Lower leg skin (tissue), 4 donors: ENCODE results near the gene DSG1. TPM values are rescaled to one million over a fixed set of nuclear protein-coding genes. Genes with fewer than 3 reads are reported as not detected.
"Not testable (repeated sequence)": the region's sequence is repeated elsewhere in the genome, so short reads cannot be mapped to it uniquely, and the experiment has no call there.

Experiments used
- DNase-seq, 2 donors: peaks; one replicate each; pipeline ENCODE4 v3.0.0-alpha.2; 2019; ENCODE audit warnings: low spot score in 2 of 2
- H3K4me3 ChIP-seq: fragments of 200-600 bp; sonication (generic); 2 replicates; pipeline ENCODE4 v1.5.1; 2017; ENCODE audit warnings: mild to moderate bottlenecking, low read depth; ENCODE audit not compliant: poor library complexity, severe bottlenecking
- POLR2A ChIP-seq, 2 donors: fragments of 450-650 bp; IDR thresholded peaks; one replicate each; pipeline ENCODE4 v1.6.1; 2016 to 2017; ENCODE audit warnings: antibody characterized with exemption in 2 of 2, mild to moderate bottlenecking in 1 of 2, moderate library complexity in 1 of 2
- WGBS, 2 donors: methylation state at CpG; one replicate each; pipeline ENCODE4 v1.1.5; 2018; 5-methylcytosine and 5-hydroxymethylcytosine counted together
- intact Hi-C: fragments of 100-400 bp; cut with DNase I; formaldehyde crosslinking; loops from one replicate; pipeline ENCODE4 v1.15.0; 2023; ENCODE audit warnings: low total_unique reads
- total RNA-seq, 4 donors: library from RNA; depleted of rRNA; stranded (reverse); fragments of >200 nt; gene quantifications; one replicate each; pipeline ENCODE4 v1.1.0, GENCODE V29; 2016
- TF ChIP-seq, protein P1 (sequence below), 3 donors: fragments of 450-650 bp; IDR thresholded peaks; one replicate each; pipeline ENCODE4 v1.5.1; 2016; ENCODE audit warnings: antibody characterized with exemption in 3 of 3, mild to moderate bottlenecking in 3 of 3, moderate library complexity in 2 of 3

Gene DSG1
- total RNA-seq, 4 donors from 2014 or later, result 1,512 to 1,963 (median 1,775) TPM

DNA sequence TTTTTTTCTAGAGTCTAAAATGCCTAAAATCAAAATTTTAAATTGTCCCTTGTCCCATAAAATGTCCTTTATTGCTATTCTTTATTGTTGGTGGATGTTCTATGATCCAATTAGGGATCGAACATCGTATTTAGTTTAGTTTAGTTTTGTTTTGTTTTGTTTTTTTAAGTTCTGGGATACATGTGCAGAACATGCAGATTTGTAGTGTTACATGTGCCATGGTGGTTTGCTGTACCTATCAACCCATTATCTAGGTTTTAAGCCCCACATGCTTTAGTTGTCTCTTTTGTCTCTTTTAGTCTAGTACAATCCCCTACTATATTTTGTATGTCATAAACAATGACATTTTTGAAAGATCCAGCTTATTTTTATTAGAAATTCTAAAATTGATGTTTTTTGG, 8.8 kb upstream of the DSG1 start:
- WGBS, 2 donors, result 89 to 98% methylated on average over 2 of the region's 2 CpGs
- TF ChIP-seq, protein P1, sequence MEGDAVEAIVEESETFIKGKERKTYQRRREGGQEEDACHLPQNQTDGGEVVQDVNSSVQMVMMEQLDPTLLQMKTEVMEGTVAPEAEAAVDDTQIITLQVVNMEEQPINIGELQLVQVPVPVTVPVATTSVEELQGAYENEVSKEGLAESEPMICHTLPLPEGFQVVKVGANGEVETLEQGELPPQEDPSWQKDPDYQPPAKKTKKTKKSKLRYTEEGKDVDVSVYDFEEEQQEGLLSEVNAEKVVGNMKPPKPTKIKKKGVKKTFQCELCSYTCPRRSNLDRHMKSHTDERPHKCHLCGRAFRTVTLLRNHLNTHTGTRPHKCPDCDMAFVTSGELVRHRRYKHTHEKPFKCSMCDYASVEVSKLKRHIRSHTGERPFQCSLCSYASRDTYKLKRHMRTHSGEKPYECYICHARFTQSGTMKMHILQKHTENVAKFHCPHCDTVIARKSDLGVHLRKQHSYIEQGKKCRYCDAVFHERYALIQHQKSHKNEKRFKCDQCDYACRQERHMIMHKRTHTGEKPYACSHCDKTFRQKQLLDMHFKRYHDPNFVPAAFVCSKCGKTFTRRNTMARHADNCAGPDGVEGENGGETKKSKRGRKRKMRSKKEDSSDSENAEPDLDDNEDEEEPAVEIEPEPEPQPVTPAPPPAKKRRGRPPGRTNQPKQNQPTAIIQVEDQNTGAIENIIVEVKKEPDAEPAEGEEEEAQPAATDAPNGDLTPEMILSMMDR (IDR thresholded peaks at IDR 0.05), result no peak
- TF ChIP-seq POLR2A (IDR thresholded peaks at IDR 0.05), result no peak
- no peak for DNase-seq
- intact Hi-C loops, result no loop called here
- no peak overlapping the region for H3K4me3 ChIP-seq

DNA sequence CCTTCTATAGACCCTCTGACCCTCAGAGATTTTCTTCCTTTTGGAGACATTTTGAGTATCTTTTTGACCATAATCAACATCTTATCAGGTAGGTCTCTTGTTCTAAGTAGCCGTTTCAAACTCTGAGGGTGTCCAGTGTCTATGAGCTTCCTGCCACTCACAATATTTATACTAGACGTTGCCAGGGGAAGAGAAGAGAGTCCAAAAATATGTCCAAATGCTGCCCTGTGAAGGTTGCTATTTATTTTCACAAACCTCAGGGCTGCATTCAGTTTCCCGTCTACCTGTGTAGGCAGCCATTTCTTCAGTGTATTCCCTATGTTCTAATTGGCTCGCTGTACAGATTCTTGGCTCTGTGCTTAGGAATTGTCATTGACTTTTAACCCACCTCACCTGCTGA, 986 bp upstream of the DSG1 start:
- DNase-seq, result no peak
- intact Hi-C loops, result no loop called here
- no peak overlapping the region for H3K4me3 ChIP-seq
- TF ChIP-seq POLR2A (IDR thresholded peaks at IDR 0.05), result no peak
- TF ChIP-seq, protein P1 (IDR thresholded peaks at IDR 0.05), result no peak
- WGBS, 2 donors, result 42 to 57% methylated on average over 4 of the region's 4 CpGs

DNA sequence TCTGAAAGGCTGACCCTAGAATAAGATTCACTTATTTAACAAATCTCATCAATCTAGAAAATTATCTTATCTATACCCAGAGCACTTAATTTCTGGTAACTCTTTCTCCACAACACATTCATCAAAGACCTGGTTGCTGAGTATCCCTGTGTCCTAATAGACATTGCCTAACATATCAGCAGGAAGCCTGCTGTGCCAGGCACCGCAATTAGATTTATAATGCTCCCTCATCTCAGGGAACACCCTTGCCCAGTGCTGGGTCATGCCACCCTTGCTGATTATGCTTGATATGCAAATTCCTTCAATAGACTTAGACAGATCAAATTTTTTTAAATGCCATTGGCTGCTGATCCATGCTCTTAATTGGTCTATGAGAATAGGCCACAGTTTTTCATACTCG, 3.8 kb downstream of the DSG1 start:
- TF ChIP-seq, protein P1 (IDR thresholded peaks at IDR 0.05), result no peak
- TF ChIP-seq POLR2A (IDR thresholded peaks at IDR 0.05), result no peak
- intact Hi-C loops, result loop anchor here (5.0 kb wide), 1 partner anchor 279 kb away; the partner anchor contains the start of gene DSC3
- WGBS, 2 donors, result 41 to 48% methylated on average over 2 of the region's 2 CpGs
- no peak overlapping the region for H3K4me3 ChIP-seq
- DNase-seq, result no peak

DNA sequence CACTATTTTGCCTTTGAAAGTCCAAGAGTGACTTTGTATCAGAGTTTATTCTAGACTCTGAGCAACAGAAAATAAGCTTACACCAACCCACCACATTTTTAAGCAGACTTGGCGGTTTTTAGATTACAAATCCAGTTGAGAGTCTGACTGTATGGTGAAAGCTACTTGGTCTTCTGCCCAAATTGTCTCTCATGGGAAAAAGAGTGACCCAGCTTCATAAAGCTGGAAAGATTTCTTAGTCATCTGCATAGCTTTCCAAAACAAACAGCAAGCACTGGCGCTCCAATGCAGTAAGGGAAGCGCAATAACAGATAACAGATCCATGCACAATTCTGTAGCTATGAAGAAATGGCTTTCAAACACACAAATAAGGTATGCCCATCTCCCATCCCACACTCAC, 7.1 kb downstream of the DSG1 start:
- 49 to 57% methylated on average over 3 of the region's 3 CpGs for WGBS, 2 donors
- no peak for DNase-seq
- TF ChIP-seq, protein P1 (IDR thresholded peaks at IDR 0.05), result no peak
- TF ChIP-seq POLR2A (IDR thresholded peaks at IDR 0.05), result no peak
- H3K4me3 ChIP-seq, result no peak overlapping the region
- intact Hi-C loops, result no loop called here

DNA sequence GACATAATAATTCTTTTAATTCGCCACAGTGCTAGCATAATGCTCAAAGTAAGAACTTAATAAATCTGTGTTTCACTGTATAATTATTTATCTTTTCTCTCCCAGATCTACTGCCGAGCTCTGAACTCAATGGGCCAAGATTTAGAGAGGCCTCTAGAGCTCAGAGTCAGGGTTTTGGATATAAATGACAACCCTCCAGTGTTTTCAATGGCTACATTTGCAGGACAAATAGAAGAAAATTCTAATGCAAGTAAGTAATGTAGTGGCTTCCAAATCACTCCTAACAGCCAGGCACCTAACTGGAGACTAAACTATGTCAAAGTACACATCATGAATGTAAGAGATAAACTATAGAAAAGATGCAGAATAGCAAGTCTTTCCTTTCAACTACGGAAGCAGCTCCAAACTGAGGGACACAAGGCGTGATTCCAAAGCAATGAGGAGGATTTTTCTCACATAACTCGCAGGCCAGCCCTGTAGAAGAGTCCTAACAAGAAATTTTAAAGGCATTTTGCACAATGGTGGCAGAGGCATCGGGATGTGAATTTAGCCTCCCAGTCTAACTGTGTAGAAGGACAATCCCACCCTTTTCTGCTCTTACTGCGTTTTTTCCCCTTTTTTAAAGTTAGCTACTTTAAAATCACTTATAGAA, 12.0 kb downstream of the DSG1 start:
- intact Hi-C loops, result no loop called here
- DNase-seq, result no peak
- no peak overlapping the region for H3K4me3 ChIP-seq
- 79% methylated on average over 7 of the region's 7 CpGs for WGBS, 2 donors
- TF ChIP-seq, protein P1 (IDR thresholded peaks at IDR 0.05), result no peak
- no peak for TF ChIP-seq POLR2A (IDR thresholded peaks at IDR 0.05)

DNA sequence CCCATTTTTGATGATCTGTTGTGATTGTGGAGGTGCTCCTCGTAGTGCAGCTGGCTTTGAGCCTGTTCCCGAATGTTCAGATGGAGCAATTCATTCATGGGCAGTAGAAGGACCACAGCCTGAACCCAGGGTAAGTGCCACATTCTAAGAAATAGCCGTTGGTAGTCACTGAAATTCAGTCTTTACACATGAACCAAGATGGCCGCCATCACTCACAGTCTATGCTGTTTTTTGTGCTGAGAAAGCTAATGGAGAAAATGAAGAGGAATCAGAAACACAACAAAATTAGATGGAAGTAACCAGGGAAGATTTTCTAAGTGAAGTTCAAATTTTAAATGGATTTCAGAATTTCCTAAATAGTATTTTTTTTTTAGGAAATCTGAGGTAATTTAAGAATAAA, 25.5 kb downstream of the DSG1 start:
- H3K4me3 ChIP-seq, result no peak overlapping the region
- intact Hi-C loops, result no loop called here
- TF ChIP-seq, protein P1 (IDR thresholded peaks at IDR 0.05), result no peak
- no peak for TF ChIP-seq POLR2A (IDR thresholded peaks at IDR 0.05)
- no peak for DNase-seq
- WGBS, 2 donors, result 83 to 86% methylated on average over 4 of the region's 4 CpGs

DNA sequence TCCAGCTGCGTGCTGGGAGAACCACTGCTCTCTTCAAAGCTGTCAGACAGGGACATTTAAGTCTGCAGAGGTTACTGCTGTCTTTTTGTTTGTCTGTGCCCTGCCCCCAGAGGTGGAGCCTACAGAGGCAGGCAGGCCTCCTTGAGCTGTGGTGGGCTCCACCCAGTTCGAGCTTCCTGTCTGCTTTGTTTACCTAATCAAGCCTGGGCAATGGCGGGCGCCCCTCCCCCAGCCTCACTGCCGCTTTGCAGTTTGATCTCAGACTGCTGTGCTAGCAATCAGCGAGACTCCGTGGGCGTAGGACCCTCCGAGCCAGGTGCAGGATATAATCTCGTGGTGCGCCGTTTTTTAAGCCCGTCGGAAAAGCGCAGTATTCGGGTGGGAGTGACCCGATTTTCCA, 35.4 kb downstream of the DSG1 start:
- DNase-seq, H3K4me3 ChIP-seq, intact Hi-C loops: not testable (repeated sequence)
- 89 to 91% methylated on average over 12 to 16 of the region's 17 CpGs for WGBS, 2 donors
